ENCODE measurements around the gene CAMKK1. TPM values are rescaled to one million over a fixed set of nuclear protein-coding genes. Genes with fewer than 3 reads are reported as not detected.

CAMKK1 gene
- total RNA-seq, 2 donors from 2014 or later = 3.8 to 6.3 TPM

GRCh38 chr17:3895354-3895753 lies 2.5 kb upstream of the CAMKK1 start:
- WGBS, 2 experiments (ENCODE audit: insufficient coverage in 1 of 2, insufficient read length in 1 of 2) = 98% methylated on average over 3 of the region's 3 CpGs; no CpG with 5 or more reads in 1 of the 2 experiments
- no peak for TF ChIP-seq CTCF (conservative IDR thresholded peaks at IDR 0.05)
- Histone ChIP-seq H3K36me3 (ENCODE audit: control insufficient read depth, insufficient read depth, low read length) (no peaks in the 10 kb centered on the region), H3K9ac (ENCODE audit: extremely low read depth, low read length, poor library complexity, severe bottlenecking) (no peak overlapping the region), H3K27me3 (ENCODE audit: control insufficient read depth, insufficient read depth, low read length, poor library complexity, severe bottlenecking) (peaks cover 24% of the 10 kb centered on the region), H3K4me1 (ENCODE audit: control insufficient read depth, insufficient read depth, low read length) (no peaks in the 10 kb centered on the region), H3K4me3 (ENCODE audit: low read length) (no peak overlapping the region), H3K9me3 (ENCODE audit: control insufficient read depth, low read length) (no peaks in the 10 kb centered on the region), H3K27ac (ENCODE audit: low read depth, low read length) (no peak overlapping the region)
- Mint-ChIP-seq H3K36me3 (ENCODE audit: low read depth) (no peaks in the 10 kb centered on the region), H3K27me3 (ENCODE audit: insufficient read depth) (peaks cover 28% of the 10 kb centered on the region), H3K9me3 (no peaks in the 10 kb centered on the region), H3K27ac (no peak overlapping the region), H3K4me1 (peaks cover 19% of the 10 kb centered on the region), H3K4me3 (no peak overlapping the region)
- DNase-seq = no peak

- Histone ChIP-seq H3K9me3 (ENCODE audit: control insufficient read depth, low read length) (no peaks in the 10 kb centered on the region), H3K9ac (ENCODE audit: extremely low read depth, low read length, poor library complexity, severe bottlenecking) (no peak overlapping the region), H3K36me3 (ENCODE audit: control insufficient read depth, insufficient read depth, low read length) (no peaks in the 10 kb centered on the region), H3K4me3 (ENCODE audit: low read length) (no peak overlapping the region), H3K27me3 (ENCODE audit: control insufficient read depth, insufficient read depth, low read length, poor library complexity, severe bottlenecking) (peaks cover 24% of the 10 kb centered on the region), H3K4me1 (ENCODE audit: control insufficient read depth, insufficient read depth, low read length) (no peaks in the 10 kb centered on the region), H3K27ac (ENCODE audit: low read depth, low read length) (no peak overlapping the region)
- DNase-seq = no peak
- no peaks in the 10 kb centered on the region for H3K9me3 Mint-ChIP-seq
- H3K27ac Mint-ChIP-seq = no peak overlapping the region
- no peaks in the 10 kb centered on the region for H3K36me3 Mint-ChIP-seq (ENCODE audit: low read depth)
- WGBS, 2 experiments (ENCODE audit: insufficient coverage in 1 of 2, insufficient read length in 1 of 2) = 91 to 93% methylated on average over 2 of the region's 2 CpGs
- H3K4me3 Mint-ChIP-seq = no peak overlapping the region
- TF ChIP-seq CTCF (conservative IDR thresholded peaks at IDR 0.05) = no peak
- H3K27me3 Mint-ChIP-seq (ENCODE audit: insufficient read depth) = peaks cover 30% of the 10 kb centered on the region
- H3K4me1 Mint-ChIP-seq = peaks cover 20% of the 10 kb centered on the region
Observed at GRCh38 chr17:3894911-3895343, 2.1 kb upstream of the CAMKK1 start.

GRCh38 chr17:3894188-3894587 lies 1.3 kb upstream of the CAMKK1 start:
- whole genome bisulfite sequencing, 2 experiments (ENCODE audit: insufficient coverage in 1 of 2, insufficient read length in 1 of 2) = 83 to 85% methylated on average over 5 of the region's 5 CpGs
- no peaks in the 10 kb centered on the region for H3K9me3 Mint-ChIP-seq
- H3K4me3 Mint-ChIP-seq = peak overlapping the region; percentile 69
- H3K4me1 ChIP-seq (ENCODE audit: control insufficient read depth, insufficient read depth, low read length) = no peaks in the 10 kb centered on the region
- H3K27ac ChIP-seq (ENCODE audit: low read depth, low read length) = no peak overlapping the region
- H3K27me3 ChIP-seq (ENCODE audit: control insufficient read depth, insufficient read depth, low read length, poor library complexity, severe bottlenecking) = peaks cover 24% of the 10 kb centered on the region
- no peaks in the 10 kb centered on the region for H3K36me3 ChIP-seq (ENCODE audit: control insufficient read depth, insufficient read depth, low read length)
- no peaks in the 10 kb centered on the region for H3K36me3 Mint-ChIP-seq (ENCODE audit: low read depth)
- TF ChIP-seq CTCF (conservative IDR thresholded peaks at IDR 0.05) = no peak
- H3K9me3 ChIP-seq (ENCODE audit: control insufficient read depth, low read length) = no peaks in the 10 kb centered on the region
- H3K27me3 Mint-ChIP-seq (ENCODE audit: insufficient read depth) = peaks cover 32% of the 10 kb centered on the region
- DNase-seq = no peak
- H3K4me1 Mint-ChIP-seq = peaks cover 20% of the 10 kb centered on the region
- no peak overlapping the region for H3K4me3 ChIP-seq (ENCODE audit: low read length)
- H3K9ac ChIP-seq (ENCODE audit: extremely low read depth, low read length, poor library complexity, severe bottlenecking) = no peak overlapping the region
- no peak overlapping the region for H3K27ac Mint-ChIP-seq
